ENCODE data around the gene ZNF526. TPM values are rescaled to one million over a fixed set of nuclear protein-coding genes. Genes with fewer than 3 reads are reported as not detected.

The ZNF526 gene
- total and polyA plus RNA-seq, 10 donors = 1.9 to 15.0 (median 8.4) TPM

DNA sequence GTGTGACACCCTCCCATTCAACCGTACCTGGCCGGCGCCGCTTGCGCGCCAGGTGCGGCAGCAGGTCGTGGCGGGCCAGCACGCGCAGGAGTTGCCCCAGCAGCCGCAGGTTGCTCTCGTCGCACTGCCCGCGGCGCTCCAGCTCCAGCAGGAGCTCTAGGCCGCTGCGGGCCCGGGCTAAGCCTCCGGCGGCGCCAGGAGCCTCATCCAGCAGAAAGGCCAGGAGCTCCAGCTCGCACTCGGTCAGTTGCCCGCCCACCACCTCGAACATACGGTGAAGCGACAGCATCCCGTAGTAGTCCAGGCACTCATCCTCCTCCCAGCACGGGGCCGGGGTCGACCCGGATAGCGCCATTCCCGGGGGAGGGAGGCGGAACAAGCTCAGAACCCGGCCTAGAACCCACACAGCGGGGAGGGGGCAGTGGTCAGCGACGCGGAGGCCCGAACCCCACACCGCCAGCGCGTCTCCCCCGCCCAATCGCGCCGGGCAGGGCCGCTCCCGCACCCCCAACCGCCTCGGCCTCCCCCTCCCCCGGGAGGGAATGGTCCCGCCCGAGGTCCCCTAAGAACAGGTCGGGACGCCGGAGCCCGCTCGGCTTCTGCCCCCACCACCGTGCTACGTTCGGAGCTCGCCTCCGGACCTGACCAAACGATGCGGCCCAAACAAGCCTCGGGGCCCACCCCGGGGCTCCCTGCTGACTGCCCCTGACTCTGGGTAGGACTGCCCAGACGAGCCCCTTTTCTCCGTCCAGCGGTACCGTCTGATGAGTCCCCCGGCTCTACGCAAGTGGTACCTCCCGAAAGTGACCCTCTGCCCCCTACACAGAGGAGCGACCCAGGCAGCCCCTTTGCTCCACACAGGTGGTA is 3.2 kb upstream of the ZNF526 start:
- Histone ChIP-seq H3K4me1 (peaks cover 34 to 92% (median 84%) of the 10 kb centered on the region in 6 donors), H3K4me3 (peak overlapping the region; percentile 64 to 96 (median 88)), H3K36me3 (peaks cover 0 to 41% (median 29%) of the 10 kb centered on the region in 6 donors), H3K9me3 (no peaks in the 10 kb centered on the region), H3K27me3 (replicated peaks in 1 of 7) (no peaks in the 10 kb centered on the region), H3K27ac (peak overlapping the region; percentile 83 to 97 (median 96))
- intact Hi-C loops (cut with DNase I; ENCODE audit: low total_unique reads) = no loop called here
- TF ChIP-seq, protein P1, sequence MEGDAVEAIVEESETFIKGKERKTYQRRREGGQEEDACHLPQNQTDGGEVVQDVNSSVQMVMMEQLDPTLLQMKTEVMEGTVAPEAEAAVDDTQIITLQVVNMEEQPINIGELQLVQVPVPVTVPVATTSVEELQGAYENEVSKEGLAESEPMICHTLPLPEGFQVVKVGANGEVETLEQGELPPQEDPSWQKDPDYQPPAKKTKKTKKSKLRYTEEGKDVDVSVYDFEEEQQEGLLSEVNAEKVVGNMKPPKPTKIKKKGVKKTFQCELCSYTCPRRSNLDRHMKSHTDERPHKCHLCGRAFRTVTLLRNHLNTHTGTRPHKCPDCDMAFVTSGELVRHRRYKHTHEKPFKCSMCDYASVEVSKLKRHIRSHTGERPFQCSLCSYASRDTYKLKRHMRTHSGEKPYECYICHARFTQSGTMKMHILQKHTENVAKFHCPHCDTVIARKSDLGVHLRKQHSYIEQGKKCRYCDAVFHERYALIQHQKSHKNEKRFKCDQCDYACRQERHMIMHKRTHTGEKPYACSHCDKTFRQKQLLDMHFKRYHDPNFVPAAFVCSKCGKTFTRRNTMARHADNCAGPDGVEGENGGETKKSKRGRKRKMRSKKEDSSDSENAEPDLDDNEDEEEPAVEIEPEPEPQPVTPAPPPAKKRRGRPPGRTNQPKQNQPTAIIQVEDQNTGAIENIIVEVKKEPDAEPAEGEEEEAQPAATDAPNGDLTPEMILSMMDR (IDR thresholded peaks at IDR 0.05 in 8 of 11, conservative IDR thresholded peaks at IDR 0.05 in 3 of 11) = no peak
- peak in 1 of 3 donors; percentile 21 for TF ChIP-seq POLR2AphosphoS5 (IDR thresholded peaks at IDR 0.05)
- TF ChIP-seq POLR2A (IDR thresholded peaks at IDR 0.05) = no peak
- peak; percentile 92 for DNase-seq
- 0 to 1% (median 1%) methylated on average over 41 to 79 of the region's 79 CpGs for WGBS, 5 donors

DNA sequence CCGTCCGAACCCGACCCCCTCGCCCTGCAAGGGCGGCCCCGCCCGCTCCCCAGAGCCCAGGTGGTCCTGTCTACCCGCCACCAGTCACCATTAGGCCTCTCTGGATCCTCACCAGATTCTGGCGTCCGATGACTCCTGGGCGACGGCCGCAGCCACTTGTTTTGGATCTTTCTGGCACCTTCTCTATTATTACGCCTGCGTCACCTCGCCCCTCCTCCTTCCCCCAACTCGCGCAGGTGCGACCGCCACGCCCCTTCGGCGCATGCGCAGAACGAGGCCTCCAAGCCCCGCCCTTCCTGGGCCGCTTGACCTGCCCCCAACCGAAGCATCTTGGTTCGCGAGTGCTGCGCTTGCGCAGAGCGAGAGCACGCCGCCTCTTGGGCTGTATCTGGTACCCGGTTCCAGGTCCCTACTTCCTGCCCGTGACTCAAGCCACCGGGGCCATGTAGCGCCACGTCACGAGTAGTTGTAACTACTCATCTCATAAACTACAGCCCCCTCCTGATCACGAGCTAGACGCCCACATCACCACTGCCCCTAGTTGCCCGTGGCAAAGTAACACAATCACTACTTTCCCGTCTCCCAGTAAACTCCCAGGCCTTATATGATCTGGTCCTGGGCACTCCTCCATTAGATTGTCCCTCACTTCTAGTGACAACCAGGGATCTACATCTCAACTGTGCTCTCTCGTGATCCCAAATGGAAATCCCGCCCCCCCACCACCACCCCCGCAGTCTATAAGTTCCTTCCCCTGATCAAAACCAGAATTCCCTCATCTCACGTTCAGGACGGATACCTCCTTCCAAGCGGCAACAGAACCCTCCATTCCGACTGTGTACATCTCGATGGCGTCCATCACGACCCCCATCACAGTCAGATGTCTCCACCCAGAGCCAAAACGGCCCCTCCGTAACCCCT is 2.3 kb upstream of the ZNF526 start, which contains the start of gene DEDD2:
TSS of gene DEDD2 (minus strand) at position 158 of the 918 bp plus-strand sequence. CDS start 670 bp downstream, outside the sequence.
- peak; percentile 100 for DNase-seq
- 17 to 19% (median 18%) methylated on average over 50 to 57 of the region's 57 CpGs for whole genome bisulfite sequencing, 5 donors
- Histone ChIP-seq H3K9me3 (no peaks in the 10 kb centered on the region), H3K27me3 (replicated peaks in 1 of 7) (no peaks in the 10 kb centered on the region), H3K4me3 (peak within 1 kb of the TSS; percentile 64 to 96 (median 88)), H3K27ac (peak within 1 kb of the TSS; percentile 83 to 97 (median 96)), H3K36me3 (peaks cover 0 to 32% (median 22%) of the 10 kb centered on the region in 6 donors), H3K4me1 (peaks cover 38 to 92% (median 81%) of the 10 kb centered on the region in 6 donors)
- TF ChIP-seq, protein P1 (IDR thresholded peaks at IDR 0.05 in 8 of 11, conservative IDR thresholded peaks at IDR 0.05 in 3 of 11) = peak in 4 of 11 experiments; percentile 3 to 23 (median 16)
- TF ChIP-seq POLR2AphosphoS5 (IDR thresholded peaks at IDR 0.05) (peak; percentile 96 to 97 (median 96)), POLR2A (IDR thresholded peaks at IDR 0.05) (peak in 2 of 3 donors; percentile 60 to 73)
- intact Hi-C loops (cut with DNase I; ENCODE audit: low total_unique reads) = no loop called here

DNA sequence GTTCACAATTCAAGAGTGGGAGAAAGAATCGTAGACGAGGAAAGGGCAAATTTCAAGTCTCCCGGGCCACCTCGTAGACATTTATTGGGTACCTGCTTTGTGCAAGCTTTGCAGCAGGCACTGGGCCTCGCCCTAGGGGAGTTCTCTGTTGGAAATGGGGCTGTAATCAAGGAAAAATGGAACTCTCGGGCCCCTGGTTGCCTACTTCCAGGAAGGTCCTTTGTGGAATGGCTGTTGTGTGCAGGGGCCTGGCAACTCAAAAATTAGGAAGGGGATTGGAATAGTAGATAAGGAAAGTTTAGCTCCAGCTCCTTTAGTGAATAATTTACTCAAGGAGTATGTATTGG is 612 bp downstream of the ZNF526 start:
- TF ChIP-seq POLR2AphosphoS5 (IDR thresholded peaks at IDR 0.05) = no peak
- no peak for TF ChIP-seq POLR2A (IDR thresholded peaks at IDR 0.05)
- TF ChIP-seq, protein P1 (IDR thresholded peaks at IDR 0.05 in 8 of 11, conservative IDR thresholded peaks at IDR 0.05 in 3 of 11) = no peak
- DNase-seq = no peak
- H3K27me3 ChIP-seq (replicated peaks in 1 of 7) = no peaks in the 10 kb centered on the region
- H3K9me3 ChIP-seq = no peaks in the 10 kb centered on the region
- 0 to 8% (median 3%) methylated on average over 6 of the region's 6 CpGs for WGBS, 5 donors
- peak overlapping the region; percentile 60 to 94 (median 76) for H3K4me3 ChIP-seq
- H3K4me1 ChIP-seq = peaks cover 33 to 67% (median 52%) of the 10 kb centered on the region in 6 donors
- H3K27ac ChIP-seq = peak overlapping the region; percentile 46 to 97 (median 87)
- H3K36me3 ChIP-seq = peaks cover 0 to 26% (median 17%) of the 10 kb centered on the region in 6 donors
- intact Hi-C loops (cut with DNase I; ENCODE audit: low total_unique reads) = no loop called here
